Keratinocyte (primary cell): ENCODE data around the gene TXNDC8. TPM values are rescaled to one million over a fixed set of nuclear protein-coding genes. Genes with fewer than 3 reads are reported as not detected.

Experiments
- DNase-seq: peaks from one replicate; pipeline ENCODE4 v3.0.0-alpha.2; 2011; ENCODE audit warnings: low read depth, missing footprints, low spot score
- FAIRE-seq: peaks from 2 replicates; lab custom pipeline; 2011; peaks lifted over from hg19 to GRCh38; lab: Jason Lieb, UNC
- H2AFZ ChIP-seq: 2 replicates; pipeline ENCODE4 v1.6.0; 2012; ENCODE audit warnings: low read length, control low read depth, inconsistent platforms; ENCODE audit not compliant: control insufficient read depth
- H3K27ac ChIP-seq: 2 replicates; pipeline ENCODE4 v1.5.1; 2011; ENCODE audit warnings: low read length; ENCODE audit not compliant: control insufficient read depth, insufficient read depth
- H3K27me3 ChIP-seq: 3 replicates; pipeline ENCODE4 v1.6.0; 2011; ENCODE audit warnings: low read length; ENCODE audit not compliant: control insufficient read depth, insufficient read depth; ENCODE audit errors: extremely low read depth
- H3K36me3 ChIP-seq, 2 experiments: 2 replicates in 1 of 2; 3 replicates in 1 of 2; pipeline ENCODE4 v1.5.1; 2011; ENCODE audit warnings: low read length in 2 of 2, mild to moderate bottlenecking in 1 of 2; ENCODE audit not compliant: control insufficient read depth in 2 of 2, insufficient read depth in 2 of 2; ENCODE audit errors: extremely low read depth in 1 of 2
- H3K4me1 ChIP-seq: 3 replicates; pipeline ENCODE4 v1.5.1; 2011; ENCODE audit warnings: low read length; ENCODE audit not compliant: control insufficient read depth, insufficient read depth; ENCODE audit errors: extremely low read depth
- H3K4me2 ChIP-seq: 3 replicates; pipeline ENCODE4 v1.6.0; 2011; ENCODE audit warnings: low read depth, low read length; ENCODE audit not compliant: control insufficient read depth, insufficient read depth; ENCODE audit errors: extremely low read depth
- H3K4me3 ChIP-seq, 3 experiments: fragments of 200-600 bp in 1 of 3; sonication (generic) in 1 of 3; 2 replicates in 2 of 3; 3 replicates in 1 of 3; pipeline ENCODE4 v1.5.1; 2011 to 2016; ENCODE audit warnings: low read length in 3 of 3, mild to moderate bottlenecking in 3 of 3, control low read depth in 2 of 3, inconsistent platforms in 1 of 3, low read depth in 1 of 3, mixed read lengths in 1 of 3, mixed run types in 1 of 3, moderate library complexity in 1 of 3; ENCODE audit not compliant: control insufficient read depth in 2 of 3, insufficient read depth in 2 of 3; ENCODE audit errors: extremely low read depth in 1 of 3
- H3K79me2 ChIP-seq: 2 replicates; pipeline ENCODE4 v1.6.0; 2012; ENCODE audit warnings: low read length; ENCODE audit not compliant: control insufficient read depth, insufficient read depth
- H3K9ac ChIP-seq: 3 replicates; pipeline ENCODE4 v1.6.0; 2011; ENCODE audit warnings: low read length; ENCODE audit not compliant: control insufficient read depth, insufficient read depth; ENCODE audit errors: extremely low read depth
- H3K9me1 ChIP-seq: 3 replicates; pipeline ENCODE4 v1.6.0; 2011; ENCODE audit warnings: low read length; ENCODE audit not compliant: control insufficient read depth, insufficient read depth; ENCODE audit errors: extremely low read depth
- H3K9me3 ChIP-seq: 2 replicates; pipeline ENCODE4 v1.5.1; 2012; ENCODE audit warnings: low read depth, low read length; ENCODE audit not compliant: control insufficient read depth
- H4K20me1 ChIP-seq: 3 replicates; pipeline ENCODE4 v1.6.0; 2011; ENCODE audit warnings: low read length; ENCODE audit not compliant: control insufficient read depth, insufficient read depth; ENCODE audit errors: extremely low read depth
- CTCF ChIP-seq, 3 experiments: IDR thresholded peaks in 1 of 3; conservative IDR thresholded peaks in 1 of 3; optimal IDR thresholded peaks in 1 of 3; 2 replicates in 2 of 3; 3 replicates in 1 of 3; pipeline versions ENCODE3 to v1.5.1; 2011; ENCODE audit warnings: low read length in 3 of 3, mild to moderate bottlenecking in 3 of 3, moderate library complexity in 2 of 3, control low read depth in 1 of 3, inconsistent platforms in 1 of 3; ENCODE audit not compliant: insufficient read depth in 2 of 3; ENCODE audit errors: extremely low read depth in 1 of 3
- EZH2 ChIP-seq: IDR thresholded peaks from one replicate; pipeline ENCODE4 v1.6.1; 2012; ENCODE audit warnings: inconsistent platforms, mild to moderate bottlenecking, low read length, moderate library complexity
- dilution Hi-C: fragments of 300-500 bp; cut with MboI; formaldehyde crosslinking; loops from one replicate; pipeline ENCODE4 v1.7.0; 2020; ENCODE audit warnings: low sequenced_read_pairs; ENCODE audit not compliant: extremely low pct_ligation_motif_present
- polyA plus RNA-seq, 5 experiments: library from polyadenylated mRNA; depleted of rRNA in 3 of 5; stranded (reverse) in 3 of 5; stranded (forward) in 1 of 5; unstranded in 1 of 5; fragments of >200 nt; gene quantifications; 1 replicate in 1 of 5; 2 replicates in 3 of 5; 3 replicates in 1 of 5; pipeline versions ENCODE4 v1.2.1 to v1.2.3, GENCODE V29; 2011 to 2012; ENCODE audit warnings: missing spikeins in 2 of 5, low read depth in 1 of 5, low replicate concordance in 1 of 5

TXNDC8 gene
- polyA plus RNA-seq, 1 donor (not counting 4 experiments of a cell fraction or from before 2014, with no cell fraction given), result not detected

GRCh38 chr9:110338143-110338542 is 480 bp upstream of the TXNDC8 start:
- DNase-seq, result no peak
- Histone ChIP-seq H4K20me1 (no peaks in the 10 kb centered on the region), H3K4me3 (no peak overlapping the region), H3K4me2 (no peak overlapping the region), H3K4me1 (no peaks in the 10 kb centered on the region), H3K27ac (no peak overlapping the region), H3K27me3 (no peaks in the 10 kb centered on the region), H3K9me3 (no peaks in the 10 kb centered on the region), H3K9me1 (no peaks in the 10 kb centered on the region), H3K36me3 (no peaks in the 10 kb centered on the region), H2AFZ (no peak overlapping the region), H3K79me2 (no peaks in the 10 kb centered on the region), H3K9ac (no peak overlapping the region)
- TF ChIP-seq EZH2 (no peak), CTCF (optimal IDR thresholded peaks at IDR 0.05 in 1 of 3, IDR thresholded peaks at IDR 0.05 in 1 of 3, conservative IDR thresholded peaks at IDR 0.05 in 1 of 3; ENCODE audit: extremely low read depth in 1 of 3, insufficient read depth in 2 of 3, low read length in 3 of 3) (no peak)
- dilution Hi-C loops, result no loop called here
- no peak for FAIRE-seq

GRCh38 chr9:110336363-110336762 is 1.3 kb downstream of the TXNDC8 start:
- H3K9ac ChIP-seq, result no peak overlapping the region
- TF ChIP-seq EZH2, result no peak
- no peak for TF ChIP-seq CTCF (optimal IDR thresholded peaks at IDR 0.05 in 1 of 3, IDR thresholded peaks at IDR 0.05 in 1 of 3, conservative IDR thresholded peaks at IDR 0.05 in 1 of 3; ENCODE audit: extremely low read depth in 1 of 3, insufficient read depth in 2 of 3, low read length in 3 of 3)
- no peaks in the 10 kb centered on the region for H3K9me3 ChIP-seq
- H3K27ac ChIP-seq, result no peak overlapping the region
- H3K36me3 ChIP-seq, result no peaks in the 10 kb centered on the region
- FAIRE-seq, result no peak
- no peak for DNase-seq
- H3K9me1 ChIP-seq, result no peaks in the 10 kb centered on the region
- H3K4me3 ChIP-seq, result no peak overlapping the region
- H3K27me3 ChIP-seq, result no peaks in the 10 kb centered on the region
- H3K79me2 ChIP-seq, result no peaks in the 10 kb centered on the region
- H2AFZ ChIP-seq, result no peak overlapping the region
- dilution Hi-C loops, result no loop called here
- H3K4me2 ChIP-seq, result no peak overlapping the region
- H4K20me1 ChIP-seq, result no peaks in the 10 kb centered on the region
- peaks cover 3% of the 10 kb centered on the region for H3K4me1 ChIP-seq
